A549 (cell line): ENCODE measurements around the gene LRPPRC. TPM values are rescaled to one million over a fixed set of nuclear protein-coding genes. Genes with fewer than 3 reads are reported as not detected.

Experiments
- ATAC-seq, 2 experiments: fragments of 200-7000 bp in 1 of 2; fragments of >200 bp in 1 of 2; cut with Nextera tagmentation in 1 of 2; cut with Tn5 transposase in 1 of 2; 3 replicates each; pipeline versions ENCODE4 v1.8.0 to v1.9.1; 2018 to 2020; ENCODE audit warnings: mild to moderate bottlenecking in 1 of 2, moderate library complexity in 1 of 2
- CTCF ChIA-PET: fragments of 300-600 bp; sonication (Branson Sonifier 250); formaldehyde crosslinking; extraction: SDS; loops from one replicate; lab custom pipeline; 2021; ENCODE audit warnings: antibody characterized with exemption, inconsistent platforms; lab: Yijun Ruan, JAX
- POLR2A ChIA-PET: fragments of 350-600 bp; formaldehyde crosslinking; extraction: SDS; loops from one replicate; lab custom pipeline; 2021; ENCODE audit warnings: antibody characterized with exemption, inconsistent platforms; lab: Yijun Ruan, JAX
- DNase-seq, 2 experiments: peaks; one replicate each; pipeline versions ENCODE4 v3.0.0 to v3.0.0-alpha.2; 2011 to 2016; ENCODE audit warnings: low read depth in 1 of 2, low spot score in 1 of 2
- FAIRE-seq: peaks from 2 replicates; lab custom pipeline; 2011; peaks lifted over from hg19 to GRCh38; lab: Jason Lieb, UNC
- H3K27ac ChIP-seq, 2 experiments: fragments of >200 bp; sonication (Bioruptor Twin); formaldehyde crosslinking; 3 replicates each; pipeline ENCODE4 v1.5.1; 2016 to 2017
- H3K4me1 ChIP-seq: fragments of >200 bp; sonication (Bioruptor Twin); formaldehyde crosslinking; 3 replicates; pipeline ENCODE4 v1.6.1; 2016
- H3K4me2 ChIP-seq: fragments of >200 bp; sonication (Bioruptor Twin); formaldehyde crosslinking; 3 replicates; pipeline ENCODE4 v1.6.1; 2016
- H3K4me3 ChIP-seq: fragments of >200 bp; sonication (Bioruptor Twin); formaldehyde crosslinking; 3 replicates; pipeline ENCODE4 v1.5.1; 2016
- H3K9me3 ChIP-seq: fragments of >200 bp; sonication (Bioruptor Twin); formaldehyde crosslinking; 3 replicates; pipeline ENCODE4 v1.6.1; 2016
- ATOH8 ChIP-seq: fragments of 250-450 bp; sonication (Bioruptor Pico); IDR thresholded peaks from 2 replicates; pipeline ENCODE4 v1.5.0; 2020; ENCODE audit warnings: low read depth, mild to moderate bottlenecking, moderate library complexity
- CBX2 ChIP-seq: fragments of 200-600 bp; sonication (generic); IDR thresholded peaks from 2 replicates; pipeline ENCODE4 v1.6.1; 2016; ENCODE audit warnings: low read depth, mild to moderate bottlenecking, borderline replicate concordance
- CBX8 ChIP-seq: fragments of 200-600 bp; sonication (generic); IDR thresholded peaks from 2 replicates; pipeline ENCODE4 v1.6.1; 2016
- CTCF ChIP-seq: fragments of >200 bp; sonication (Bioruptor Twin); formaldehyde crosslinking; IDR thresholded peaks from 3 replicates; pipeline ENCODE4 v1.5.1; 2016
- EHF ChIP-seq: fragments of 250-450 bp; sonication (Bioruptor Pico); IDR thresholded peaks from 2 replicates; pipeline ENCODE4 v1.5.0; 2020; ENCODE audit warnings: mild to moderate bottlenecking
- EP300 ChIP-seq, 2 experiments: fragments of >200 bp; sonication (Bioruptor Twin); formaldehyde crosslinking; IDR thresholded peaks; 2 replicates in 1 of 2; 3 replicates in 1 of 2; pipeline ENCODE4 v1.6.1; 2016 to 2017
- FOSB ChIP-seq: fragments of 250-450 bp; sonication (Bioruptor Pico); IDR thresholded peaks from 2 replicates; pipeline ENCODE4 v1.5.0; 2020; ENCODE audit warnings: mild to moderate bottlenecking, moderate library complexity
- GATA3 ChIP-seq: IDR thresholded peaks from 2 replicates; pipeline ENCODE4 v1.6.1; 2012; ENCODE audit warnings: borderline replicate concordance
- HES2 ChIP-seq: fragments of >200 bp; sonication (Bioruptor Twin); formaldehyde crosslinking; IDR thresholded peaks from 2 replicates; pipeline ENCODE4 v1.6.1; 2016
- HEYL ChIP-seq: fragments of 250-450 bp; sonication (Bioruptor Pico); IDR thresholded peaks from 2 replicates; pipeline ENCODE4 v1.8.0; 2021; ENCODE audit warnings: mild to moderate bottlenecking, moderate library complexity
- HMGXB4 ChIP-seq: fragments of 250-450 bp; sonication (Bioruptor Pico); IDR thresholded peaks from 2 replicates; pipeline ENCODE4 v1.5.0; 2021; ENCODE audit warnings: mild to moderate bottlenecking, moderate library complexity, borderline replicate concordance
- HOXA7 ChIP-seq: fragments of 250-450 bp; sonication (Bioruptor Pico); IDR thresholded peaks from 2 replicates; pipeline ENCODE4 v1.5.0; 2020; ENCODE audit warnings: mild to moderate bottlenecking, moderate library complexity
- JUN ChIP-seq, 2 experiments: fragments of >200 bp; sonication (Bioruptor Twin); formaldehyde crosslinking; IDR thresholded peaks; 2 replicates in 1 of 2; 3 replicates in 1 of 2; pipeline ENCODE4 v1.6.1; 2016 to 2017
- KDM1A ChIP-seq: fragments of 200-600 bp; sonication (generic); IDR thresholded peaks from 2 replicates; pipeline ENCODE4 v1.6.1; 2016; ENCODE audit warnings: low read depth, mild to moderate bottlenecking
- KDM5A ChIP-seq: fragments of 200-600 bp; sonication (generic); IDR thresholded peaks from 2 replicates; pipeline ENCODE4 v1.6.1; 2016; ENCODE audit warnings: antibody characterized with exemption, mild to moderate bottlenecking
- MAX ChIP-seq: IDR thresholded peaks from 2 replicates; pipeline ENCODE4 v1.6.1; 2012
- NPAS2 ChIP-seq: fragments of 250-450 bp; sonication (Bioruptor Pico); IDR thresholded peaks from 2 replicates; pipeline ENCODE4 v1.8.0; 2022; ENCODE audit warnings: mild to moderate bottlenecking, moderate library complexity, borderline replicate concordance
- RAD21 ChIP-seq, 2 experiments: fragments of >200 bp in 1 of 2; sonication (Bioruptor Twin) in 1 of 2; formaldehyde crosslinking in 1 of 2; IDR thresholded peaks in 1 of 2; conservative IDR thresholded peaks in 1 of 2; 2 replicates in 1 of 2; 3 replicates in 1 of 2; pipeline ENCODE4 v1.6.1; 2012 to 2018; ENCODE audit warnings: inconsistent platforms in 1 of 2
- RCOR1 ChIP-seq: fragments of 150-350 bp; IDR thresholded peaks from 2 replicates; pipeline ENCODE4 v1.6.1; 2014; ENCODE audit warnings: antibody characterized with exemption, low read length, low read depth
- SMC3 ChIP-seq: fragments of >200 bp; sonication (Bioruptor Twin); formaldehyde crosslinking; IDR thresholded peaks from 3 replicates; pipeline ENCODE4 v1.6.1; 2018; ENCODE audit warnings: inconsistent platforms
- TFCP2L1 ChIP-seq: fragments of 250-450 bp; sonication (Bioruptor Pico); IDR thresholded peaks from 2 replicates; pipeline ENCODE4 v1.5.0; 2021; ENCODE audit warnings: mild to moderate bottlenecking
- USF2 ChIP-seq: fragments of 450-650 bp; IDR thresholded peaks from 2 replicates; pipeline ENCODE4 v1.6.1; 2014; ENCODE audit warnings: antibody characterized with exemption
- ZC3H11A ChIP-seq: fragments of 450-650 bp; IDR thresholded peaks from 2 replicates; pipeline ENCODE4 v1.6.1; 2014; ENCODE audit warnings: antibody characterized with exemption, mild to moderate bottlenecking
- WGBS: methylation state at CpG from one replicate; pipeline ENCODE4 v1.1.6; 2017; ENCODE audit errors: missing lambda C conversion rate; 5-methylcytosine and 5-hydroxymethylcytosine counted together
- polyA plus RNA-seq, 4 experiments: library from polyadenylated mRNA; depleted of rRNA in 3 of 4; stranded (reverse); fragments of >200 nt; fragmentation: RNase III in 1 of 4; extraction: RNeasy Plus Mini Kit Qiagen cat#74134 plus additional on column Dnase treatment in 1 of 4; gene quantifications; 2 replicates in 3 of 4; 3 replicates in 1 of 4; pipeline ENCODE4 v1.2.3, GENCODE V29; 2011 to 2017

Gene LRPPRC
- polyA plus RNA-seq, 2 of the 4 experiments (the other 2 are of a cell fraction): 84.6 to 269 TPM

GRCh38 chr2:43880471-43880870 is 115.3 kb downstream of the LRPPRC start (continued):
- TF ChIP-seq GATA3 (no peak), EHF (no peak), FOSB (CRISPR knock-in tag) (no peak)

- FAIRE-seq (no peak), ATAC-seq (peak; percentile 2 to 12; a peak in 3 of 6 replicates), DNase-seq (peak in 1 of 2 experiments; percentile 40)
- Histone ChIP-seq H3K4me3 (no peak overlapping the region), H3K9me3 (no peaks in the 10 kb centered on the region), H3K4me2 (no peak overlapping the region), H3K27ac (no peak overlapping the region), H3K4me1 (peaks cover 16% of the 10 kb centered on the region)
- TF ChIP-seq FOSB (CRISPR knock-in tag) (no peak), ATOH8 (CRISPR knock-in tag) (no peak), RCOR1 (no peak), HMGXB4 (CRISPR knock-in tag) (no peak), HEYL (CRISPR knock-in tag) (no peak), RAD21 (conservative IDR thresholded peaks at IDR 0.05 in 1 of 2, IDR thresholded peaks at IDR 0.05 in 1 of 2) (no peak), CBX8 (no peak), CBX2 (no peak), ZC3H11A (no peak), HOXA7 (no peak), JUN (IDR thresholded peaks at IDR 0.05) (no peak), TFCP2L1 (no peak), USF2 (no peak), KDM5A (no peak), KDM1A (no peak)
- ChIA-PET CTCF (interaction anchor here (0.6 kb wide), 1 partner anchor 596 kb away, joined by 3 read pairs; no protein-coding TSS in a partner anchor), POLR2A (no interaction called here)
- 49% methylated on average over 5 of the region's 5 CpGs for WGBS
These were observed 116.5 kb downstream of the LRPPRC start for GRCh38 chr2:43879261-43879660.

- WGBS: 34% methylated on average over 16 of the region's 16 CpGs
- TF ChIP-seq HES2: no peak
- TF ChIP-seq RAD21 (conservative IDR thresholded peaks at IDR 0.05 in 1 of 2, IDR thresholded peaks at IDR 0.05 in 1 of 2): peak; percentile 91 to 96
- peak; percentile 82 for TF ChIP-seq SMC3
- TF ChIP-seq MAX: no peak
- TF ChIP-seq KDM5A: no peak
- no peak for TF ChIP-seq NPAS2 (CRISPR knock-in tag)
- TF ChIP-seq EP300 (IDR thresholded peaks at IDR 0.05): no peak
- peak; percentile 93 for TF ChIP-seq CTCF
- Histone ChIP-seq H3K27ac (no peak overlapping the region), H3K4me3 (no peak overlapping the region), H3K4me1 (peaks cover 16% of the 10 kb centered on the region), H3K9me3 (no peaks in the 10 kb centered on the region), H3K4me2 (peak overlapping the region; percentile 15; the same call in 1 of the 3 replicates)
- peak; percentile 72 to 85 for ATAC-seq
- peak; percentile 73 to 85 for DNase-seq
- POLR2A ChIA-PET: interaction anchor here (1.3 kb wide), 1 partner anchor 282 kb away, joined by 3 read pairs; the partner anchor contains the start of gene THADA
- CTCF ChIA-PET: interaction anchor here (0.7 to 1.5 kb wide), 41 partner anchors 8 to 1104 kb away, joined by 3 to 21 read pairs (median 4); partner anchors contain the start of gene THADA
- FAIRE-seq: peak; percentile 89
These were observed 117.9 kb downstream of the LRPPRC start for GRCh38 chr2:43877782-43878464.
